ENCODE results near the gene ARRB1. TPM values are rescaled to one million over a fixed set of nuclear protein-coding genes. Genes with fewer than 3 reads are reported as not detected.
"Not testable (repeated sequence)": the region's sequence is repeated elsewhere in the genome, so short reads cannot be mapped to it uniquely, and the experiment has no call there.

Gene ARRB1
- total RNA-seq, 2 experiments from 2014 or later, result 61.8 to 64.8 TPM

DNA sequence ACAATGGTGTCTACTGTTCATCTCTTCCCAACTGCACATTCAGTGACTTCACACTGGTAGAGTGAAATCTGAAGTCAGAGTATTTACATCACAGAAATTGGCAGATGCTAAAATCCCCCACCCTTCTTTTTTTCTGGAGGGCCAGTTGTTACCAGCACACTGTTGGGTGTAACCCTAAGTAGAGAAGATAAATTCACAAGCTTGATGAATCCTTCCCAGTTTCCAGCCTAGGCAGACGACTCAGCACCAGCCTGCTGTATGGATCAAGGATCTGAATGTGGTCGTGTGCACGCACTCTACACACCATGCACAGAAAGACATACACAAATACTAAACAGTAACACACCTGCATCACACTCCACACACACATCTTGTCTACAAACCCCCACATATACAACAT, 46.0 kb downstream of the ARRB1 start:
- H3K4me1 Mint-ChIP-seq, result peaks cover 5% of the 10 kb centered on the region
- no peaks in the 10 kb centered on the region for H3K27me3 Mint-ChIP-seq
- H3K27ac Mint-ChIP-seq, result no peak overlapping the region
- H3K36me3 Mint-ChIP-seq, result peaks cover 1% of the 10 kb centered on the region
- POLR2A ChIA-PET, result no interaction called here
- no peaks in the 10 kb centered on the region for H3K9me3 Mint-ChIP-seq
- DNase-seq (no peak), ATAC-seq (ENCODE audit: low read depth) (no peak)
- H3K4me3 Mint-ChIP-seq, result no peak overlapping the region

DNA sequence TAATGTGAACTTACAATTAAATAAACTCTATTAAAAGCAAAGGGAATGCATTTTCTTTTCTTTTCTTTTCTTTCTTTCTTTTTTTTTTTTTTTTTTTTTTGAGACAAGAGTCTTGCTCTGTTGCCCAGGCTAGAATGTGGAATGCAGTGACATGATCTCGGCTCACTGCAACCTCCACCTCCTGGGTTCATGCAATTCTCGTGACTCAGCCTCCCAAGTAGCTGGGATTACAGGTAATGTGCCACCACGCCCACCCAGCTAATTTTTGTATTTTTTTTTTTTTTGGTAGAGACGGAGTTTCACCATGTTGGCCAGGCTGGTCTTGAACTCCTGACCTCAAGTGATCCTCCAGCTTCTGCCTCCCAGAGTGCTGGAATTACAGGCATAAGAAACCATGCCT, 46.5 kb downstream of the ARRB1 start:
- H3K4me3 Mint-ChIP-seq; DNase-seq; ATAC-seq (ENCODE audit: low read depth); H3K27me3 Mint-ChIP-seq; H3K9me3 Mint-ChIP-seq; H3K36me3 Mint-ChIP-seq; H3K4me1 Mint-ChIP-seq; POLR2A ChIA-PET; H3K27ac Mint-ChIP-seq: not testable (repeated sequence)

DNA sequence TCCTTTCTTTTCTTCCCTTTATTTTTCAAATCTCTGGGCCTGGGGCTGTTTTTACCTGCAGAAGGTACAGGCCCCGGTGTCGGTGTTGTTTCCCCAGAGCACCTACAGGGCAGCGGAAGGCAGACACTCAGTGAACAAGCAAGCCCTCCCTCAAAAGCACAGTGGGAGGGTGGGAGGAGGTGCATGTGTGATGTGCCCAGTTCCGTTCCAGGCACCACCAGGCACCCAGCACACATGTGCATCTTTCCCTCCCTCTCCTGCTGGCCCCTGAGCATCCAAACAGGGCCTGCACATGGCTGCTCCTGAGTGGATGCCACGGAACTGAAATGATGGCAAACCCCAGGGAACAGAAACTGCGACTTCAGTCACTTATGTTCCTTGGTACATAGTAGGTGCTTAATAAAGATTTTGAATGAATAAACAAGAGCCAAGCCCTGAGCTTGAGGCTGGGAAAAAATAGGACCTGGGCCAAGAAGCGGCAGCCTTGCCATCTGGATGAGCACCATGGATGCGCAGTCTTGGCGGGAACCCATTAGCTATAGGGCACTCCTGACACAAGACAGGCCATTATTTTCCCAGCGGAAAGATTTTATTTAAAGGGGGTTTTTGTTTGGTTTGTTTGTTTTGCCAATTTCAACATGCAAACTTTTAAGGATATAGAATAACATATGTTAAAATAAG, 47.8 kb downstream of the ARRB1 start:
- ATAC-seq (ENCODE audit: low read depth) (no peak), DNase-seq (no peak)
- H3K27ac Mint-ChIP-seq, result no peak overlapping the region
- no peaks in the 10 kb centered on the region for H3K27me3 Mint-ChIP-seq
- H3K36me3 Mint-ChIP-seq, result no peaks in the 10 kb centered on the region
- peaks cover 5% of the 10 kb centered on the region for H3K4me1 Mint-ChIP-seq
- H3K9me3 Mint-ChIP-seq, result no peaks in the 10 kb centered on the region
- POLR2A ChIA-PET, result no interaction called here
- no peak overlapping the region for H3K4me3 Mint-ChIP-seq

DNA sequence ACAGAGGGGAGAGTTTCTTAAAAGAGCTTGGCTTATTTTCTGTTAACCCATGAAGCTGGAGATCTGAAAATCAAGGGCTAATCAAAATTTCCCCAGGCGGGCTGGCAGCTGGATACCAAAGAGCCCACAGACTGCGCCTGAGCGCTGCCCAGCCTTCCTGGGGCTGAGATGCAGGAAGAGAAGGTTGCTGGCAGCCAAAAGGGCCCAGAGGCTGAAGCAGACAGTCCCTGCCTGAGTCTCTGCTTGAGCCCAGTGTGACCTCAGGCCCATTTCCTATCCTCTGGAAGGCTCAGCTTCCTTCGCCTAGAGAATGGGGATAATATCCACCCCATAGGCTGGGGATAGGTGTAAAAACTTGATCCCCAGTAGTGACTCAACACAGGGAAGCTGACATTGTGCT, 49.1 kb downstream of the ARRB1 start:
- H3K36me3 Mint-ChIP-seq, result no peaks in the 10 kb centered on the region
- H3K27ac Mint-ChIP-seq, result no peak overlapping the region
- H3K4me1 Mint-ChIP-seq, result peaks cover 5% of the 10 kb centered on the region
- DNase-seq (no peak), ATAC-seq (ENCODE audit: low read depth) (no peak)
- H3K4me3 Mint-ChIP-seq, result no peak overlapping the region
- H3K27me3 Mint-ChIP-seq, result no peaks in the 10 kb centered on the region
- POLR2A ChIA-PET, result no interaction called here
- H3K9me3 Mint-ChIP-seq, result no peaks in the 10 kb centered on the region

DNA sequence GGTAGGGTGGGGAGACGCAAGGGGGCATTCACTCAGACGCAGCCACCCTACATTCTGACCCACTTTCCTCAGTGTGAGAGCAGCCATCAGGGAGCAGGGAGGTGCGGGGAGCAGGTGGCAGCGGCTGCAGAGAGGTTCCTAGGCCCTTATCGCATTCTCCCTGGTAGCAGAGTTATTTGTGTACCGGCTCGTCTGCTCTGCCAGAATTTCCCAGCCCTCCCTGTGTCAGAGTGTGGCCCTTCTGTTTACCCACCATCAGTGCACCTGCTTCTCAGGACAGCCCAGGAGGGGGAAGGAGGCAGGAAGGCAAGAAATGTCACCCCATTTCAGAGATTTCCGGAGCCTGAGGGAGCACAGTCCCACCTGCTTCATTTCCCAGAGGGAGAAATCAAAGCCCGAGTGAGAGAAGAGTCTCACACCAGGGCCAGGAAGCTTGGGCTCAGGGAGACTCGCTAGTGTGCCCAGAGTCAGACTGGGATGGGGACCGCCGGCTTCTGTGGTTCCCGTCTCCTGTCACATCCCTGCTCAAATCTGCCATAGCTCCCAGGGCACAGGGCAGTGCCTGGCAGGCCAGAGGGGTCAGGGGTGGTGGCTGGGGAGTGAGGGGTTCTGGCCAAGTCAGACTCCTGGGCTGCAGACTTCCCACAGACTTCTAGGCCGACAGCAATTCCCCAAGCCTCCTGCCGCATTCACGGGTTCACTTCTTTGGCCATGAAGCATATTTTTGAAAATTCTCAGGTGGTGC, 49.7 kb downstream of the ARRB1 start:
- no peak for DNase-seq
- ATAC-seq (ENCODE audit: low read depth), result no peak
- Mint-ChIP-seq H3K27ac (no peak overlapping the region), H3K27me3 (no peaks in the 10 kb centered on the region), H3K4me3 (no peak overlapping the region), H3K36me3 (peaks cover 5% of the 10 kb centered on the region), H3K4me1 (peaks cover 5% of the 10 kb centered on the region), H3K9me3 (no peaks in the 10 kb centered on the region)
- POLR2A ChIA-PET, result no interaction called here

DNA sequence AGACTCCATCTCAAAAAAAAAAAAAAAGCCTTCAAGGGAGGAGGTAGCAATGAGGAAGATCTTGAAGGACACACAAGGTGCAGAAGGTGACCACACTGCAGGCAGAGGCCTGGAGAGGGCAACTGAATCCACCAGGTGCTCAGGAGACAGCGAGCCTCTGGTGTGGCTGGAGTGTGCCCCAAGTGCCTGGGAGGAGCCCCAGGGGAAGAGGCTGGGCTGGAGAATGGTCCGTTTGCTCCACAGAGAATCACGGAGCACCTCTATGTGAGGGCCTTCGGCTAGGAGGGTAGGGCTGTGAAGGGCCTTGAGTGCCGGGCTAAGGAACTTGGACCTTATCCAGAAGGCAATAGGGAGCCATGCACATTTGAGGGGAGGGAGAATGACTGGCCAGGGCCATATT, 50.3 kb downstream of the ARRB1 start:
- POLR2A ChIA-PET, result no interaction called here
- no peak overlapping the region for H3K27ac Mint-ChIP-seq
- peaks cover 3% of the 10 kb centered on the region for H3K4me1 Mint-ChIP-seq
- H3K36me3 Mint-ChIP-seq, result peaks cover 9% of the 10 kb centered on the region
- H3K27me3 Mint-ChIP-seq, result no peaks in the 10 kb centered on the region
- ATAC-seq (ENCODE audit: low read depth) (no peak), DNase-seq (no peak)
- H3K9me3 Mint-ChIP-seq, result no peaks in the 10 kb centered on the region
- no peak overlapping the region for H3K4me3 Mint-ChIP-seq

DNA sequence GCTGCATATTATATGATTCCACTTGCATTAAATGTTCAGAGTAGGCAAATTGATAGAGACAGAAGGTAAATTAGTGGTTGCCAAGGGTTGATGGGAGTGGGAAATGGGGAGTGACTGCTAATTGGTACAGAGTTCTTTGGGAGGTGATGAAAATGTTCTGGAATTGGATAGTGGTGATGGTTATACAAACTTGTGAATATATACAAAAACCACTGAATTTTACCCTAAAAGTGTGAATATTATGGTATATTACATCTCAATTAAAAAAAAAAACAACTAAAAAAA, 52.5 kb downstream of the ARRB1 start:
- Mint-ChIP-seq H3K27ac (no peak overlapping the region), H3K4me1 (peaks cover 1% of the 10 kb centered on the region), H3K27me3 (no peaks in the 10 kb centered on the region), H3K36me3 (peaks cover 14% of the 10 kb centered on the region), H3K4me3 (no peak overlapping the region), H3K9me3 (no peaks in the 10 kb centered on the region)
- DNase-seq (no peak), ATAC-seq (ENCODE audit: low read depth) (no peak)
- POLR2A ChIA-PET, result no interaction called here

DNA sequence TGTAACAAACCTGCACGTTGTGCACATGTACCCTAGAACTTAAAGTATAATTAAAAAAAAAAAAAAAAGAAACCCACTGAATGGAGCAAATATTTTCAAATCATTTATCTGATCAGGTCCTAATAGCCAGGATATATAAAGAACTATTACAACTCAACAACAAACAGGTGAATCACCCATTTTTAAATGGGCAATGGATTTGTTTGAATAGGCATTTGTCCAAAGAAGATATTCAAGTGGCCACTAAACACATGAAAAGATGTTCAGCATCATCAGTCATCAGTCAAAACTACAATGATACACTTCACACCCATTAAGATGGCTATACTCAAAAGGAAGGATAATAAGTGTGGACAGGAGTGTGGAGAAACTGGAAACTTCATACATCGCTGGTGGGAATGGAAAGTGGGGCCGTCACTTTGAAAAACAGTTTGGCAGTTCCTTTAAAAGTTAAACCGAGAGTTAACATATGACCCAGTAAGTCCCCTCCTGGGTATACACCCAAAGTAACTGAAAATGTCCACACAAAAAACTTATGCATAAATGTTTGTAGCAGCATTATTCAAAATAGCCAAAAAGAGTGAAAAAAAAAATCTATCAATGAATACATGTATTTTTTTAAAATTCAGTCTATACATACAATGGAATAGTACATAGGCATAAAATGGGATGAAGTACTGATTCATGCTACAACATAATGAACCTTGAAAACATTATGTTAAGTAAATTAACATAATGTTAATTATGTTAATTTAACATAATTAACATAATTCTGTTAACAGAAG, 53.1 kb downstream of the ARRB1 start:
- Mint-ChIP-seq H3K9me3 (no peaks in the 10 kb centered on the region), H3K36me3 (peaks cover 14% of the 10 kb centered on the region), H3K27ac (no peak overlapping the region), H3K27me3 (no peaks in the 10 kb centered on the region), H3K4me1 (peaks cover 5% of the 10 kb centered on the region), H3K4me3 (no peak overlapping the region)
- POLR2A ChIA-PET, result no interaction called here
- DNase-seq (no peak), ATAC-seq (ENCODE audit: low read depth) (no peak)

DNA sequence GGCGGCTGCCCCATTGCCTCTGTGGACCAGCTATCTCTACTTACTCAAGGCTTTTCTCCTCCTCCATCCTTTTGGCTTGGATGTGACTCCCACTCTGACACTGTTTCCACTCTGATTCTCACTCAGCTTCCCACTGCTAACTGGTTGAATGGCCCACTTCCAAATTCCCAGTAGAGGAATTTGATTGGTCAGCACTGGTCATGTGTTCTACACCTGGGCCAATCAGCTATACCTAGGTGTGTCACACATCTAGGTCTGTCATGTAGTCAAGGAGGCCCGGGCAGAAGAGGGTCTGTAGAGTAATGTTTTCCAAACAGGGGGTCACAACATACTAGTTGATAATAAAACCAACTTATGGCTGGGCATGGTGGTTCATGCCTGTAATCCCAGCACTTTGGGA, 57.6 kb downstream of the ARRB1 start:
- no peak for DNase-seq
- peaks cover 16% of the 10 kb centered on the region for H3K36me3 Mint-ChIP-seq
- H3K9me3 Mint-ChIP-seq, result no peaks in the 10 kb centered on the region
- no peak overlapping the region for H3K27ac Mint-ChIP-seq
- peaks cover 8% of the 10 kb centered on the region for H3K4me1 Mint-ChIP-seq
- no peaks in the 10 kb centered on the region for H3K27me3 Mint-ChIP-seq
- ATAC-seq (ENCODE audit: low read depth), result no peak
- POLR2A ChIA-PET, result no interaction called here
- H3K4me3 Mint-ChIP-seq, result no peak overlapping the region

DNA sequence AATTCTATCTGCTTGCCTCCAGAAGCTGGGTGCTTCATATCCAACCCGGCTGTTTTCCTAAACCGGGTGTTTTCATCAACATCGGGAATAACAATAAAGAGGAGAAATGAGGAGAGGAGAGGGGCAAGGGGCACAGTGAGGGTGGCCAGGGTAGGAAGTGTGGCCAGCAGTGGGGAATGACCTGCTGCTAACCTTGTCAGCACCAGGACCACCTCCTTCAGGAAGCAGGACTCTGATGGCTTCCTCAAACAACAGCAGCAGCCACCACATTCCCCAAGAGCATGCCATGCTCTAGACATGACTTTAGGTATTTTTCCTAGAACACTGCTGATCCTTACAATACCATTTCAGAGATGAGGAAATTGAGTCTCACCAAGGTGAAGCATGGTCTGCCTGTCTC, 58.5 kb downstream of the ARRB1 start:
- Mint-ChIP-seq H3K9me3 (no peaks in the 10 kb centered on the region), H3K36me3 (peaks cover 19% of the 10 kb centered on the region)
- POLR2A ChIA-PET, result no interaction called here

DNA sequence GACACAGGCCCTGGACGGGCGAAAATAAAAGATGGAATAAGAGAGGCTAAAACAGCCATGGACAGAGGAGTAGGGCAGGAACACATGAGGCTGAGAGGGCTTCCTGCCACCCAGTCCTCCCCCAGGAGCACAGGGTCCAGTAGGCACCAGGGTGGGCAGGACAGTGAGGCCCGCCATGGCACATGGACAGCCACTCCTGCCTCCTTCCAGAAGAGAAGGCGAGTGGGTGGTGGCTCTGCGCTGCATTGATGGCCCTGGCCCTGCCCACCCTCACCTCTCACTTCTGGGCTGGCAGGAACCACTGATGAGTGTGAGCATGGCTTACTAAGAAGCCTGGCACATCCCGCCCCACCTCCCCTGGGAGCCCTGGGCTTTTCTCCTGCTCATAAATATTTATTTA, 59.7 kb downstream of the ARRB1 start:
- POLR2A ChIA-PET, result no interaction called here
- DNase-seq (no peak), ATAC-seq (ENCODE audit: low read depth) (no peak)
- Mint-ChIP-seq H3K4me1 (peaks cover 10% of the 10 kb centered on the region), H3K27ac (no peak overlapping the region), H3K36me3 (peaks cover 14% of the 10 kb centered on the region), H3K4me3 (no peak overlapping the region), H3K9me3 (no peaks in the 10 kb centered on the region), H3K27me3 (no peaks in the 10 kb centered on the region)

More for the DNA sequence above, 58.5 kb downstream of the ARRB1 start:
- Mint-ChIP-seq H3K27ac (peak overlapping the region; percentile 12), H3K27me3 (no peaks in the 10 kb centered on the region), H3K4me1 (peaks cover 8% of the 10 kb centered on the region), H3K4me3 (no peak overlapping the region)
- DNase-seq (no peak), ATAC-seq (ENCODE audit: low read depth) (no peak)

DNA sequence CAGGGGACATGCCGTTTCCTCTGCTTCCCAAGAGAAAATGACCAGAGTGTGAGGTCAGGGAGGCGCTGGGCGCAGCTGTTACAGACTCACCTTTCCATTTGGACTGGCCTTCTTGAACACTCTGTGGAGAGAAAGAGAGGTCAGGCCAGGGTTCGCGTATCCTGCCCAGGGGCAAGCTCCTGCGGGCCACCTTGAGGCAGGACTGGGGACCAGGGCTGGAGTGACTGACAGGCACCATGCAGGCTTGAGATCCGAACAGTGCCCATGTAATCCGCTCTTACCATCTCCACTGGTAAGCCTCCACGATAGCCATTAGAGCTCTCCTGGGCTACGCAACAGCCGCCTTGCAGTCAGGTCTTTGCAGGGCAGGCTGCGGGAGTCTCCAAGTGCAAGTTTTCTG, 61.5 kb downstream of the ARRB1 start:
- peaks cover 10% of the 10 kb centered on the region for H3K4me1 Mint-ChIP-seq
- no peaks in the 10 kb centered on the region for H3K9me3 Mint-ChIP-seq
- no peak overlapping the region for H3K4me3 Mint-ChIP-seq
- no peak overlapping the region for H3K27ac Mint-ChIP-seq
- ATAC-seq (ENCODE audit: low read depth) (no peak), DNase-seq (no peak)
- no peaks in the 10 kb centered on the region for H3K27me3 Mint-ChIP-seq
- POLR2A ChIA-PET, result no interaction called here
- H3K36me3 Mint-ChIP-seq, result peaks cover 5% of the 10 kb centered on the region

DNA sequence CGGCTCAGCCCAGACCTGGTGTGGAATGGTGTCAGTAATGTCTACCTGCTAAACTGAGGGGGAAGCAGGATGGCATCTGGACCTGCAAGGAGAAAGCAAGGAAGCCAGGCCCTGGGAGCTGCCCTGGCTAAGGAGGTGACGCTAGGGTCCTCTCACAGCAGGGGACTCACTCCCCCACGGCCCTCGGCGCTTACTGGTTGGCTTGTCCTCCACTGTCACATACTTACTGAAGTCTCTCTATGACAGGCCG, 62.0 kb downstream of the ARRB1 start:
- peaks cover 5% of the 10 kb centered on the region for H3K36me3 Mint-ChIP-seq
- H3K27ac Mint-ChIP-seq, result peak overlapping the region; percentile 43
- POLR2A ChIA-PET, result no interaction called here
- peaks cover 10% of the 10 kb centered on the region for H3K4me1 Mint-ChIP-seq
- no peak for ATAC-seq (ENCODE audit: low read depth)
- no peak for DNase-seq
- H3K27me3 Mint-ChIP-seq, result no peaks in the 10 kb centered on the region
- no peaks in the 10 kb centered on the region for H3K9me3 Mint-ChIP-seq
- H3K4me3 Mint-ChIP-seq, result no peak overlapping the region

DNA sequence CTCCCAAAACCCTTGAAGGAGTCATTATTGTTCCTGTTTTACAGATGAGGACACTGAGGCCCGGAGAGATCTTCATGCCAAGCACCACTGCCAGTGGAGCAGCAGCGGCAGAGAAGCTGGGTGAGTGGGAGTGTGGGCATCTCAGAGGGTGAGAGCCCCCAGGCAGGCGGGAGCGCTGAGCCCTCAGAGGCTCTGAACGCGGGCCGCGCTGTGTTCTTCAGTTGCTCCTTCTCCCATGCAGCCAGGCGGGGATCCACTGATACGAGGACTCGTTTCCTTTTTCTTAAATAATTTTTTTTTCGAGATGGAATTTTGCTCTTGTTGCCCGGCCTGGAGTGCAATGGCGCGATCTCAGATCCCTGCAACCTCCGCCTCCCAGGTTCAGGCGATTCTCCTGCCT, 63.9 kb downstream of the ARRB1 start:
- H3K9me3 Mint-ChIP-seq, result no peaks in the 10 kb centered on the region
- ATAC-seq (ENCODE audit: low read depth), result no peak
- H3K27ac Mint-ChIP-seq, result no peak overlapping the region
- peaks cover 5% of the 10 kb centered on the region for H3K36me3 Mint-ChIP-seq
- H3K27me3 Mint-ChIP-seq, result no peaks in the 10 kb centered on the region
- H3K4me1 Mint-ChIP-seq, result peaks cover 2% of the 10 kb centered on the region
- H3K4me3 Mint-ChIP-seq, result no peak overlapping the region
- POLR2A ChIA-PET, result no interaction called here
- DNase-seq, result no peak
